GM19238 (cell line): ENCODE data around the gene HMCN2.
"Not testable (repeated sequence)": the region's sequence is repeated elsewhere in the genome, so short reads cannot be mapped to it uniquely, and the experiment has no call there.

Experiments
- DNase-seq: peaks from one replicate; pipeline ENCODE4 v3.0.0; 2011; ENCODE audit warnings: low spot score; ENCODE audit not compliant: insufficient read length

HMCN2 gene

DNA sequence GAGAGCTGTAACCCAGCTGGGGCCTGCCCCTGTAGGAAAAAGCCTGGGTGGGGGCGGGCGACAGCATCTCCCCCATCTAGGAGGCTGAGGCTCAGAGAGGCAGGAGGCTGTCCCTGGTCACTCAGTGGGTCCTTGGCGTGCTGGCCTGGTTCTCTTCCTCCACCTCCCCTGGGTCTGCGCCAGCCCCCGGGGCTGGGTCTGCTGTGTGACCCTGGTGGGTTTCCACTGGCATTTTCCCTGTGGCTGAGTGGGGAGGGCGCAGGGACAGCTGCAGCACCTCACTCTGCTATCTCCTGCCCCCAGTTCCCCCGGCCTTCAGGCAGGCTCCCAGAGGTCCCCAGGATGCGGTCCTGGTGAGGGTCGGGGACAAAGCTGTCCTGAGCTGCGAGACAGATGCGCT lies 119.7 kb downstream of the HMCN2 start:
- DNase-seq = no peak

- DNase-seq = no peak
These were observed 121.8 kb downstream of the HMCN2 start for GRCh38 chr9:130387398-130387797.

DNA sequence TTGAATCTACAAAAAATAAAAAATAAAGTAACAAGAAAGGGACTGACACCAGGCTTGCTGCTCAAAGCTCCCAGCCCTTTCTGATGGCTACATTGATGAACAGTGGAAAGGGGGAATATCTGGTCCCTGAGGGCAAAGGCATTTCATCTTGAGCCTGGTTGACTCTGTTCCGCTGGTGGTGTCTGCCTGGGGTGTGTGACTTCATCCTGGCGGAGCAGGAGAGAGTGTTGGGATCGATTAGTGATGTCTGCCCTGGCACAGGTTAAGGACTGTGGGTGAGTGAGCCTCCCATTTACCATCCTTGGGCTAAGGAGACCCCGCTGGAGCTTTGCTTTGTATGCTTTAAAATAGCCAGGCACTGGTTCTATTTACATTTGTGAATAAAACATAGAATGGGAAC lies 122.3 kb downstream of the HMCN2 start:
- no peak for DNase-seq

GRCh38 chr9:130390390-130390789 lies 124.8 kb downstream of the HMCN2 start:
- DNase-seq = no peak

- no peak for DNase-seq
These were observed 125.4 kb downstream of the HMCN2 start for GRCh38 chr9:130390986-130391385.

DNA sequence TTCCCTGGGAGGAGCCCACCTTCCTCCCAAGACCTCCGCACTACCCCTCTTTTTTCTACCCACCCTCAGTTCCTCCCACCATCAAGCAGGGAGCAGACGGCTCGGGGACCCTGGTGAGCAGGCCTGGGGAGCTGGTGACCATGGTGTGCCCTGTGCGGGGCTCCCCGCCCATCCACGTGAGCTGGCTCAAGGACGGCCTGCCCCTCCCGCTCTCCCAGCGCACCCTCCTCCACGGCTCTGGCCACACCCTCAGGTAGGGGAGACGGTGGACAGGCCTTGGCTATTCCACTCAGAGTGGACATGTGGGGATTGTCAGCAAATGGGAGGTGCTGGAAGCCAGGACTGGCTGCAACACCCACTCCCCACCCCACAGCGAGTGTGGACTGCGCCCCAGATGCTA lies 126.3 kb downstream of the HMCN2 start:
- DNase-seq = no peak

DNA sequence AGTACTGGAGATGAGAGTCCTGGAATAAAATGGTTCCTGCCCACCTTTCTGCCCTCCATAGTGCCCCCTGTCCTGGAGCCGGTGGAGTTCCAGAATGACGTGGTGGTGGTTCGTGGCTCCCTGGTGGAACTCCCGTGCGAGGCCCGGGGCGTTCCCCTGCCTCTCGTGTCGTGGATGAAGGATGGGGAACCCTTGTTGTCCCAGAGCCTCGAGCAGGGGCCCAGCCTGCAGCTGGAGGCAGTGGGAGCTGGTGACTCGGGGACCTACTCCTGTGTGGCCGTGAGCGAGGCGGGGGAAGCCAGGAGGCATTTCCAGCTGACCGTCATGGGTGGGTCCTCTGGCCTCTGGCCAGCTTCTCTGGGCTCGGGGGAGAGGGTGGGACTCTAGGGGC lies 128.1 kb downstream of the HMCN2 start:
- DNase-seq = no peak

GRCh38 chr9:130394320-130394719 lies 128.8 kb downstream of the HMCN2 start:
- no peak for DNase-seq

- DNase-seq = no peak
These were observed 129.4 kb downstream of the HMCN2 start for GRCh38 chr9:130394814-130395470.

GRCh38 chr9:130395810-130396435 lies 130.4 kb downstream of the HMCN2 start:
- no peak for DNase-seq

GRCh38 chr9:130396581-130396980 lies 131.0 kb downstream of the HMCN2 start:
- no peak for DNase-seq

DNA sequence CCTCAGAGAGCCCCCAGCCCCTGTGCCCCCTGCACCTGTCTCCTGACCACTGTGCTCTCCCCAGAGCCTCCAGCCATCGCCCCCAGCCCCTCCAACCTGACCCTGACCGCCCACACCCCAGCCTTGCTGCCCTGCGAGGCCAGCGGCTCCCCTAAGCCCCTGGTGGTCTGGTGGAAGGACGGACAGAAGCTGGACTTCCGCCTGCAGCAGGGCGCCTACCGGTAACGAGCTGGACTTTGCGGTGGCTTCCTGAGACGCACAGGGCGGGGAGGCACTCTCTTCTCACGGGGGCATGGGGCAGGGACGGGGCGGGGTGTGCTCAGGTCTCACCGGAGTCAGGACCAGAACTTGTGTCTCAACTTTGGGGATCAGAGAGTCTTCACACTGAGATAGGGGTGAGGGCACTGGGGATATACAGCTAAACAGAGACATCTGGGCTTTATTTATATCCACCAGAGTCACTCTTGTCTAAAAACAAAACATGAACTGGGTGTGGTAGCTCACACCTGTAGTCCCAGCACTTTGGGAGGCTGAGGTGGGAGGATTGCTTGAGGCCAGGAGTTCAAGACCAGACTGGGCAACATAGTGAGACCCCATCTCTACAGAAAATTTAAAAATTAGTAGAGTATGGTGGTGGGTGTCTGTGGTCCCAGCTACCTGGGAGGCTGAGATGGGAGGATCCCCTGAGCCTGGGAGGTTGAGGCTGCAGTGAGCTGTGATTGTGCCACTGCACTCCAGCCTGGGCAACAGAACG lies 133.1 kb downstream of the HMCN2 start:
- no peak for DNase-seq

DNA sequence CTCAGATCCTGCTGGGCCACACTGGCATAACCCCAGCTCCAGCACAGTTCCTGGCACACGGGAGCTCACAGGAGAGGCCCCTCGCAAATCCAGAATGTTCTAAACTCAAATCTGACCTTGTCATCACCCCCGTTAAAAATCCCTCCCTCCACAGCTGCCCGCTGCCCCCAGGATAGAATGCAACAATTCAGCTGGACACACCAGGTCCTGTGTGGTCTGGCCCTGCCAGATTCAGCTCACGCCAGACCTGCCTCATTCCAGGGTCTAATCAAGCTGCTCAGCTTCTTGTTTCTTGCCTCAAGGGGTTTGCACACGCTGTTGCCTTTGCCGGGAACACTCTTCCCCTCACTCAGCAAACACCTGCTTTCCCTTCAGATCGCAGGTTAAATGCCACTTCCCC lies 134.2 kb downstream of the HMCN2 start:
- DNase-seq = no peak

DNA sequence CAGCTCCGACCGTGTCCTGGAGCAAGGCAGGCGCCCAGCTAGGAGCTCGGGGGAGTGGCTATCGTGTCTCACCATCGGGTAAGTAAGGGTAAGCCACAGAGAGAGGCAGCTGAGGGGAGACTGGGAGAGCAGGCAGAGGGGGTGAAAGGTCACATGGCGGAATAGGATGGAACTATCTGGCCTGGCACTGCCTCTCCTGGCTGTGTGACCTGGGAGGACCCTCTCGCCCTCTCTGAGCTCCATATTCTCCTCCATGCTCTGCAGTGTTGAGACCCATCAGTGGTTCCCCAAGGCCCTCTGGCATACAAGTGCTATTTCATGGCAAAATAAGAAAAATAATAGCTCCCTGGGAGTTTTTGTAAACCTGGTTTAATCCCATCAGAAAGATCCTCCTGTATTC lies 135.3 kb downstream of the HMCN2 start:
- no peak for DNase-seq

- DNase-seq = not testable (repeated sequence)
These were observed 136.2 kb downstream of the HMCN2 start for GRCh38 chr9:130401742-130402141.

- DNase-seq = no peak
These were observed 136.7 kb downstream of the HMCN2 start for GRCh38 chr9:130402243-130402642.

DNA sequence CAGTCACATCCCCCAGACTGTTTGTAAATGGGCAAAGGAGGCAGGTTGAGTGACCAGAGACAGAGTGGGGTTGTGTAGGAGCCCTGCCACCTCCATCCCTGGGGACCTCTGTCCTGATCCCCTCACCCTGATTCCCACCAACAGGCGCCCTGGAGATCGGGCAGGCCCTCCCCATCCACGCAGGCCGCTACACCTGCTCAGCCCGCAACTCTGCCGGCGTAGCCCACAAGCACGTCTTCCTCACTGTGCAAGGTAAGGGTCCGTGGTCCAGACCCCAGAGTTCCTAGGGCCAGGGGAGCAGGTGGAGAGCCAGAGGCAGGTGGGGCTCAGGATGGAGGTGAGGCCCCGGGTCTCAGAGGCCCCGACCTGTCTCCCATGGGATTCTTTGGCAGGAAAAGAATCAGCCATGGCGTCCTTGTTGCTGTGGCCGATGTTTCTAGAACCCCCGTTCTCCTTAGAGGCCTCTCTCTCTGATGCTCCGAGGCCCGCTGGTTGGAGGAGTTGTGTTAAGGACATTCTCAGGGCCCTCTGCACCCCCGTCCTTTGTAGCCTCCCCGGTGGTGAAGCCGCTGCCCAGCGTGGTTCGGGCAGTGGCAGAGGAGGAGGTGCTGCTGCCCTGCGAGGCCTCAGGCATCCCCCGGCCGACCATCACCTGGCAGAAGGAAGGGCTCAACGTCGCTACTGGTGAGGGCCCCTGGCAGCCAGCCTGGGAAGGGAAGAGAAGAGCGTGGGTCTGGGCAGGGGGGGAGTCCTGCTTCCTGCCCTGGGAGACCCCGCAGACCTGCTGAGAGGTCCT lies 137.3 kb downstream of the HMCN2 start:
- DNase-seq = no peak

- no peak for DNase-seq
These were observed 140.2 kb downstream of the HMCN2 start for GRCh38 chr9:130405657-130406257.

- DNase-seq = no peak
These were observed 140.8 kb downstream of the HMCN2 start for GRCh38 chr9:130406278-130406895.

GRCh38 chr9:130407916-130408663 lies 142.5 kb downstream of the HMCN2 start:
- DNase-seq = no peak
